Loucy (cell line): ENCODE measurements around the gene CCDC91.

Experiments
- EZH2phosphoT487 ChIP-seq: fragments of 200-600 bp; IDR thresholded peaks from 2 replicates; pipeline ENCODE4 v1.6.1; 2018; ENCODE audit warnings: antibody characterized with exemption, mild to moderate bottlenecking, moderate library complexity, borderline replicate concordance
- TF ChIP-seq, protein P1 (sequence below): fragments of 200-600 bp; sonication (generic); conservative IDR thresholded peaks from 2 replicates; pipeline ENCODE4 v1.5.1; 2014; ENCODE audit warnings: mild to moderate bottlenecking, antibody characterized with exemption, low read length

DNA sequence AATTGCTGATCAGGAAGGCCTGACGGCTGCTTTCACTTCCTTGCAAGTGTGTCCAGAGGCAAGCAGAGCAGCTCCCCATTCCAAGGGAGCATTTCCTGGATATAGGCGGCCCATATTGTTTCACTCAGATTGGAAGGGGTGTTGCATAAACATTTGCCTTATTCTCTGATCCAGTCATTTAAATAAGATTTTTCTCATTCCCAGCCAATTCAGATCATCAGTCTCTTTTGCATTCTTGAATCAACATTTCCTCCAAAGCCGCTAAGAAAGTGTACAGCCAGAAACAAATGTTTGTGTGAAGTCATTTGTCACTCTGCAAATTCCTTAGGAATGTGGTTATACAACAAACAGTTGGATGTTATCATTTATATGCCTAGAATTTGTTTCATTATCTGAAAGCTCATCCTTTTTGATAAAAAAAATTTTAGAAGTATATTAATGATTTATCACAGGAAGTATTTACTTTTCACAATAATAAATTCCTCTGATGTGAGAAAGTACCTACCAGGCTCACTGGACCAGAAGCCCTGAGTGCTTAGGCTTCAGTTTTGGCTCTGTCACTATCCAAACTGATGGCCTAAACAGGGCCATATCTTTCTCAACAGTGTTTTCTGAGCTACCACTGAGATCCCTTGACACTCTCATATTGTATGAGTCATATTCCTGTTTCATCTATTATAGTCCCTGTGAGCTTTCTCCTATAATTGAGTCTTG, 379.6 kb downstream of the CCDC91 start:
- TF ChIP-seq, protein P1, sequence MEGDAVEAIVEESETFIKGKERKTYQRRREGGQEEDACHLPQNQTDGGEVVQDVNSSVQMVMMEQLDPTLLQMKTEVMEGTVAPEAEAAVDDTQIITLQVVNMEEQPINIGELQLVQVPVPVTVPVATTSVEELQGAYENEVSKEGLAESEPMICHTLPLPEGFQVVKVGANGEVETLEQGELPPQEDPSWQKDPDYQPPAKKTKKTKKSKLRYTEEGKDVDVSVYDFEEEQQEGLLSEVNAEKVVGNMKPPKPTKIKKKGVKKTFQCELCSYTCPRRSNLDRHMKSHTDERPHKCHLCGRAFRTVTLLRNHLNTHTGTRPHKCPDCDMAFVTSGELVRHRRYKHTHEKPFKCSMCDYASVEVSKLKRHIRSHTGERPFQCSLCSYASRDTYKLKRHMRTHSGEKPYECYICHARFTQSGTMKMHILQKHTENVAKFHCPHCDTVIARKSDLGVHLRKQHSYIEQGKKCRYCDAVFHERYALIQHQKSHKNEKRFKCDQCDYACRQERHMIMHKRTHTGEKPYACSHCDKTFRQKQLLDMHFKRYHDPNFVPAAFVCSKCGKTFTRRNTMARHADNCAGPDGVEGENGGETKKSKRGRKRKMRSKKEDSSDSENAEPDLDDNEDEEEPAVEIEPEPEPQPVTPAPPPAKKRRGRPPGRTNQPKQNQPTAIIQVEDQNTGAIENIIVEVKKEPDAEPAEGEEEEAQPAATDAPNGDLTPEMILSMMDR = no peak
- TF ChIP-seq EZH2phosphoT487 = no peak
